GM18870 (cell line): Measurements from ENCODE around the gene LINGO3.

Experiments
- ATAC-seq: cut with Tn5 transposase; IDR thresholded peaks from one replicate; pipeline ENCODE4 v1.9.1; 2021; ENCODE audit warnings: moderate library complexity; ENCODE audit not compliant: unreplicated experiment

The LINGO3 gene

DNA sequence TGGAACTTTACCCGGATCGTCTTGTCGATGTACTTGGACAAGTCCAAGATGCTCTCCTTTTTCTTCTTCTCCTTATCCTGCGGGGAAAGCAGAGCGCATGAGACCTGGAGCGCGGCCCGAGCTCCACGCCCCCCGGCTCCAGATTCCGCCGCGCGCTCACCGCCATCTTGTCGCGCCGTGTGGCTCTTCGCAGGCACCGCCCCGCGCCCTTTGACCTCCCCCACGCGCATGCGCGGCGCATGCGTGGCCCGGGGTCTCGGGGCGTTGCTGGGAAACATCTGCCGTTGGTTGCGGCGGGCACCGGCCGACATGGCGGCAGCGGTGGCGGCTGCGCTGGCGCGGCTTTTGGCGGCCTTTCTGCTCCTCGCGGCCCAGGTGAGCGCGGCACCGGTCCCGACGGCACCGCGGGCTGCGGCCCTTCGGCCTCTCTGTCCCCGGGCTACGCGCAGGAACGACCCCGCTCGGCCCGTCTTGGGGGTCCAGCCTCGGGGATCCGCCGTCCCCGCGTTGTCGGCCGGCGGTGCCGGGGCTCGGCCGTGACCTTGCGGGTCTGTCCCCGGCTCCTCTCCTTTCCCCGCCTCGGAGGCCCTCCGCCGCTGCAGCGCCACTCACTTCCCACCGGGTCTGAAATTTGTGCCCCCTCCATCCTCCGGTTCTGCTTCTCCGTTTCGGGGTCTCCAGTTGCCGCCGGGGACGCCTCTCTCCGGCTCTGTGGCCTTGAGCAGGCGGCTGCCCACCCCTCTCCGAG lies 20.6 kb upstream of the LINGO3 start, which contains the start of the genes LSM7 and SPPL2B:
Gene LSM7 (minus strand): TSS at position 186 of the 748 bp plus-strand sequence. CDS start 20 bp downstream, at position 166.
Gene SPPL2B (plus strand): TSS at position 284 of the 748 bp plus-strand sequence. CDS start 26 bp downstream, at position 310.
- ATAC-seq = no peak

GRCh38 chr19:2327773-2328400 lies 19.9 kb upstream of the LINGO3 start:
- no peak for ATAC-seq

DNA sequence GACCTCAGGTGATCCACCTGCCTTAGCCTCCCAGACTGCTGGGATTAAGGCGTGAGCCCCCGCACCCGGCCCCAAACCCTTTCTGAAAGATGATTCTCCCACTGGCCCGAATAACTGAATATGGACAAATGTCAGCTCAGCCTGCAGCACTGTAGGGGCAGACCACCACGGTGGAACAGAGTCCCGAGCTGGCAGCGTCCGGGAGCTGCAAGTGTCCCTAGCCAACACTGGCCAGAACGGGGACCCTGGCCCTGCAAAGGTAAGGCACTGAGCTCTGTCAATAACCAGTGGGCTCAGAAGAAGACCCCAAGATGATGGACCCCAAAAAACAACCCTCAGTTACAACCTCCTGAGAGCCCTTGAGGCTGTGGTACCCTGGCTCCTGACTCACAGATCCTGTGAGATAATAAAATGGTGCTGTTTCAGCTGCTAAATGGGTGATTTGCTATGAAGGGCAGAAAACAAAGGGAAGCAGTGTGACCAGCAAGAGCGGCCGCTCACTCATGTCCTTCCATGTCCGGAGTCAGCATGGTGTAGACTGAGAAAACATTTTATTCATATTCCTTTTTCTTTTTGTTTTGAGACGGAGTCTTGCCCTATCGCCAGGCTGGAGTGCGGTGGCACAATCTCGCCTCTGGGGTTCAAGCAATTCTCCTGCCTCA lies 18.9 kb upstream of the LINGO3 start:
- no peak for ATAC-seq

DNA sequence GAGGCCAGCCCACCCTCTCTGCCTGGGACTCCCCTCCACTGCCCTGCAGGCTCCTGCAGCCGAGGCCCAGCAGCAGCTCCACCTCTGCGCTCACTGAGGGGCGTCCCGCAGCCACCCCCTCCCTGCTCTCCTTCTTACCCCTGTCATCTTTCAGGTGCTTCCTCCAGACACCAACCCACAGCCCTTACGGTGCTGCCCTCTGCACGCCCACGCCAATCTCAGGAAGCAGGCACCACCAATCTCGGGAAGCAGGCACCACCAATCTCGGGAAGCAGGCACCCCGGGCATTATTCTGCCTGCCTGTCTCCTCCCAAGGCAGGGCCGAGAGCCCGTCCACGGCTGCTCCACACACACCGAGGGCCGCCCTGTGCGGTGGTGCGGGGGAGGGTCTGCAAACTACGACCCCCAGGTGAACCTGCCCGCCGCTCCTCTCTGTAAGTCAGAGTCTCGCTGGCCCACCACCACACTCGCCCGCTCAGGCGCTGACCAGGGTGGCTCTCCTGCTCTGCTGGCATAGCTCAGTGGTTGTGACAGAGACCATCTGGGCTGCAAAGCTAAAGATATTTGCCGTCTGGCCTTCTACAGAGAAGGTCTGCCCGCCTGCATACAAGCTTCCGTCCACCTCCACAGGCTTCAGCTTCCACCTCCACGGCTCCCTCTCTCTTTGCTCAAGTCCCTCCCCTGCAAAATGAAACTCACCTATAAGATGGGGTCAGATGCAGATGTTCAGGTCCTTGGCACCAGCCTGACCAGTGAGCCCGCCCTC lies 17.5 kb upstream of the LINGO3 start:
- ATAC-seq = no peak

GRCh38 chr19:2324220-2324948 lies 16.4 kb upstream of the LINGO3 start:
- no peak for ATAC-seq

- ATAC-seq = no peak
Observed at GRCh38 chr19:2323707-2324106, 15.8 kb upstream of the LINGO3 start.

- no peak for ATAC-seq
Observed at GRCh38 chr19:2321565-2322283, 13.8 kb upstream of the LINGO3 start.

DNA sequence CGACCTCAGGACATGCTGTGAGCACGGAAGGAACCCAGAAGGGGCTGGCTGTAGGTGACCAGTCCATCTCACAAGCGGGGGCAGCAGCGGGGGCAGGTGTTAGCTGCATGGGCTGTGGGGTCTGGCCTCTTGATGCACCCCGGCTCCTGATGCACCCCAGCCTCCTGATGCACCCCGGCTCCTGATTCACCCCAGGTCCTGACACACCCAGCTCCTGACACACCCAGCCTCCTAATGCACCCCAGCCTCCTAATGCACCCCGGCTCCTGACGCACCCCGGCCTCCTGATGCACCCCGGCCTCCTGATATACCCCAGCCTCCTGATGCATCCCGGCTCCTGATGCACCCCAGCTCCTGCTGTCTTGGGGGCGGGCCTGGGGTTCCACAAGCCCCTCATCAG lies 13.0 kb upstream of the LINGO3 start:
- ATAC-seq = no peak

DNA sequence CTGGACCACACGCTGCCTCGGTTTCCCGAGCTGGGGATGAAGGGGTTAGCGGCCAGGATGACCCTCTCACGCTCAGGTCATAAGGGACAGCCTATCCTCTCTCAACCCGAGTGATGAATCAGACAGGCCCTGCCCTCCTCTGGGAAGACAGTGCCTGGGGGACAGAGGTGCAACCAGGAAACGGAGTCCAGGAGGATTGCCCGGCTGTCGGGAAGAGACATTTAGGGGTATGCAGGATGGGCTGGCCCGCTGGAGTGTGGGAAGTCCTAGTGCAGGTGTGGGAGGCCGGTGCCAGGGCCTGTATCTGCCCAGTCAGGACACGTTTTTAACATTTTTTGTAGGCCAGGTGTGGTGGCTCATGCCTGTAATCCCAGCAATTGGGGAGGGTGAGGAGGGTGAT lies 12.1 kb upstream of the LINGO3 start:
- ATAC-seq = no peak

DNA sequence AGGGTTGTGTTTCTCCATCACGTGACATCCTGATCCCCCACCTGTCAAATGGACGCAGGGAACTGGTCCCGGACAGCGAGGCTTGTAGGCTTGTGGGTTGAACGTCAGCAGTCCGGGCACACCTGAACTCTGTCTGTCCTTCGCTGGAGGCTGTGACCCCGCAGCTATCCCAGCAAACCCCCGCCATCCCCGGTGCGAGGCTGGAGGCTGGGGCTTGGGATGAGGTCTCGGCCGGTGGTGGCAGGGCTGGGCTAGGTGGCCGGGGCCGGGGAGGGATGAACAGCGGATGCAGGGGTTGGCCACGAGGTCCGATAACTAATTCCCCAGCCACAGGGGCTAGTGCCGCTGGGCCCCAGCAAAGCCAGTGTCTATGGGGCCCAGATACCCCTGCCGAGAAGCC lies 11.6 kb upstream of the LINGO3 start:
- no peak for ATAC-seq

DNA sequence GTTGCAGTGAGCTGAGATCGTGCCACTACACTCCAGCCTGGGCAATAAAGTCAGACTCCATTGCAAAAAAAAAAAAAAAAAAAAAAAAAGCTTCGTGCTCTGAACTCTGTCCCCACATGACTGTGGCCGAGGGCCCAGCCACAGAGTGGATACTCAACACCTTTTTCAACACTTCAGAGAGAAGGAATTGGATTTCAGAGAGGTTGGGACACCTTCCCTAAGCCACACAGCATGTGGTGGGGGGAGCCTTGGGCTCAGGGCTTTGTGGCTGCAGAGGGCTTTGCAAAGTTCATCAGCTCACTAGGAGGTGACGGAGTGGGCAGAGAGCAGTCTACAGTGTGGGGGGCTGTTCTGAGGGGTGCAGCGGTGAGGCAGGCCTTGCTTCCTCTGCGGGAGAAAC lies 11.0 kb upstream of the LINGO3 start:
- no peak for ATAC-seq

GRCh38 chr19:2317756-2318155 lies 9.8 kb upstream of the LINGO3 start:
- ATAC-seq = no peak

GRCh38 chr19:2317300-2317699 lies 9.3 kb upstream of the LINGO3 start:
- ATAC-seq = no peak

DNA sequence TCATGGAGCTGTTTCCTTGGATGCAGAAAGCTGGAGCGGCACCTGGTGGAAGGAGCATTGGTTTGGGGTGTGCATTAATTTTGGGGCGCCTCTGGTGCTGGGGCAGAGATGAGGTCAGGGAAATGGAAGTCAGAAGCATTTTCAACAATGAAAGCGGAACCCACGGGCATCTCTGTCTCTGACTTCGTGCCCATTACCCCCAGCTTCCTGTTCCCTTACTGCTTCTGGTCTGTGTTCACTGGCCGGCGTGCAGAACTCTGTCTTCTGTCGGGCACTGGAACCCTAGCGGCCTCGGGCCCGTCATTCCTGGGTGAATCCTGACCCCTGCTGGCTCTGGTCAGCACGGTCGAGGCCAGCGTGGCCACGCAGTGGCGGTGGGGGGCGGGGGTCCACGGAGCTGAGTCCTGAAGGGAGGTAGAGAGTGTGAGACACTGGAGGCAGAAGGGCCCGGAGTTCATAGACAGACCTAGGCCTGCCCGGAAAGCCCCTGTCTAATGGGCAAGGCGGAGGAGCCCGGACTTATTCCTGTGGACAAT lies 7.9 kb upstream of the LINGO3 start:
- no peak for ATAC-seq

- ATAC-seq = no peak
Observed at GRCh38 chr19:2315121-2315817, 7.3 kb upstream of the LINGO3 start.

GRCh38 chr19:2312820-2313501 lies 5.0 kb upstream of the LINGO3 start:
- ATAC-seq = no peak

DNA sequence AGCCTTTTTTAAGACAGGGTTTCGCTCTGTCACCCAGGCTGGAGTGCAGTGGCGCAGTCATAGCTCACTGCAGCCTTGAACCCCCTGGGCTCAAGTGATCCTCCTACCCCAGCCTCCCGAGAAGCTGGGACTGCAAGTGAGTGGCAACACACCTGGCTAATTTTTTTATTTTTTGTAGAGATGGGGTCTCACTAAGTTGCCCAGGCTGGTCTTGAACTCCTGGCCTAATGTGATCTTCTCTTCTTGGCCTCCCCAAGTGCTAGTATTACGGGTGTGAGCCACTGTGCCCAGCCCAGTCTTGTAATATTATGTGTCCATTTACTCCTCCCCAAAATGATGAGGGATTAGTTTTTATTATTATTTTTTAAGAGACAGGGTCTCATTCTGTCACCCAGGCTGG lies 3.1 kb upstream of the LINGO3 start:
- no peak for ATAC-seq

DNA sequence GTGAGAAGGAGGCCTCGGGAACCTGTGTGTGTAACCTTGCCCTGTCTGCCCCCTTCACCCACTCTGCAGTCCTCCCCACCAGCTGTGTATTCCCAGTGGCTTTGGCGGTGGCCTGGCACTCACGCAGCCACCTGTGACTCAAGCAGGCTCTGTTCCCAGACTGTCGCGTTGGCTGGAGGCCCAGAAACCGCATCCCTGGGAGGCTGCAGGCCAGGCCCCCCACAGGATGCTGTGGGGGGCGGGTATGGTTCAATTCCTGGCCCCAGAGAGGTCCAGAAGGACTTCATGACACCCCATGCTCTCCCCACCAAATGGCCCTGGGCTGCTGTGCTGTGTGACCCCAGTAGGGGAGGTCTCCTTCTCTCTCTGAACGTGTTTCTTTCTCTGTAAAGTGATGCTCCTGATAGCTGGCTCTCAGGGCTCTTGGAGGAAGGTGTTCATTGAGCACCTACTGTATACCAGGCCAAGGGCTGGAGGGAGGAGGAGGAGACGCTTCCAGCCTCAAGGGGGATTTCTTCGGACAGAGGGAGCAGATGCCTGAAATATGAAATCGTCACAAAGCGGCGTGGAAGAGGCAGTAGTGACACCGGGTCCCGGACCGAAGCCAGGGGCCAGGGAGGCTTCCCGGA lies 1.9 kb upstream of the LINGO3 start:
- no peak for ATAC-seq
